Measurements from ENCODE around the gene MBD1. TPM values are rescaled to one million over a fixed set of nuclear protein-coding genes. Genes with fewer than 3 reads are reported as not detected.

Gene MBD1
- total and polyA plus RNA-seq, 4 donors: 13.9 to 45.8 (median 26.8) TPM

DNA sequence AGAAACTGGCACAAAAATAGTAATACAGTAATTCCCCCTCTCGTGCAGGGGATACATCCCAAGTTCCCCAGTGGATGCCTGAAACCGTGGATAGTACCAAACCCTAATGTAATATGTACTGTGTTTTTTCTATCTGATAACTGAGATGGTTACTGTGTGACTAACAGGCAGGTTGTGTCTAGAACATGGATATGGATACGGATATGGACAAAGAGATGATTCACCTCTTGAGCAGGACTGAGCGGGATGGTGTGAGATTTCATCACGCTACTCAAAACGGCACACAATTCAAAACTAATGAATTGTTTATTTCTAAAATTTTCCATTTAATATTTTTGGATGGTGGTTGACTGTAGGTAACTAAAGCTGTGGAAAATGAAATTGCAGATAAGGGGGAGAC is 3.4 kb downstream of the MBD1 start:
- Histone ChIP-seq H3K27ac (ENCODE audit: low read depth in 1 of 2, low read length in 2 of 2) (no peak overlapping the region), H3K9me3 (ENCODE audit: control insufficient read depth in 4 of 4, low read length in 3 of 4) (no peaks in the 10 kb centered on the region), H3K27me3 (ENCODE audit: control insufficient read depth in 4 of 4, insufficient read depth in 4 of 4, low read length in 3 of 4) (no peaks in the 10 kb centered on the region), H3K9ac (ENCODE audit: low read depth in 1 of 2, low read length in 2 of 2) (no peak overlapping the region), H3K4me1 (ENCODE audit: control insufficient read depth in 4 of 4, insufficient read depth in 4 of 4, low read length in 3 of 4) (peaks cover 9 to 27% (median 24%) of the 10 kb centered on the region in 4 donors), H3K36me3 (ENCODE audit: control insufficient read depth in 4 of 4, insufficient read depth in 3 of 4, low read depth in 1 of 4, low read length in 3 of 4) (peaks cover 25 to 53% (median 43%) of the 10 kb centered on the region in 4 donors), H3K4me3 (ENCODE audit: low read depth in 1 of 3, low read length in 3 of 3) (no peak overlapping the region)
- 95% methylated on average over 6 of the region's 6 CpGs for WGBS
- TF ChIP-seq NR2F2 (IDR thresholded peaks at IDR 0.05) (no peak), HNF4G (IDR thresholded peaks at IDR 0.05) (no peak), EGR1 (IDR thresholded peaks at IDR 0.05; ENCODE audit: low read depth in 2 of 2) (no peak), FOXA1 (IDR thresholded peaks at IDR 0.05) (no peak), RXRA (IDR thresholded peaks at IDR 0.05) (no peak), GABPA (IDR thresholded peaks at IDR 0.05 in 1 of 2, conservative IDR thresholded peaks at IDR 0.05 in 1 of 2) (no peak), RAD21 (IDR thresholded peaks at IDR 0.05) (no peak), JUND (IDR thresholded peaks at IDR 0.05) (no peak)
- TF ChIP-seq, protein P1, sequence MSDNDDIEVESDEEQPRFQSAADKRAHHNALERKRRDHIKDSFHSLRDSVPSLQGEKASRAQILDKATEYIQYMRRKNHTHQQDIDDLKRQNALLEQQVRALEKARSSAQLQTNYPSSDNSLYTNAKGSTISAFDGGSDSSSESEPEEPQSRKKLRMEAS (IDR thresholded peaks at IDR 0.05): no peak
- TF ChIP-seq, protein P2, sequence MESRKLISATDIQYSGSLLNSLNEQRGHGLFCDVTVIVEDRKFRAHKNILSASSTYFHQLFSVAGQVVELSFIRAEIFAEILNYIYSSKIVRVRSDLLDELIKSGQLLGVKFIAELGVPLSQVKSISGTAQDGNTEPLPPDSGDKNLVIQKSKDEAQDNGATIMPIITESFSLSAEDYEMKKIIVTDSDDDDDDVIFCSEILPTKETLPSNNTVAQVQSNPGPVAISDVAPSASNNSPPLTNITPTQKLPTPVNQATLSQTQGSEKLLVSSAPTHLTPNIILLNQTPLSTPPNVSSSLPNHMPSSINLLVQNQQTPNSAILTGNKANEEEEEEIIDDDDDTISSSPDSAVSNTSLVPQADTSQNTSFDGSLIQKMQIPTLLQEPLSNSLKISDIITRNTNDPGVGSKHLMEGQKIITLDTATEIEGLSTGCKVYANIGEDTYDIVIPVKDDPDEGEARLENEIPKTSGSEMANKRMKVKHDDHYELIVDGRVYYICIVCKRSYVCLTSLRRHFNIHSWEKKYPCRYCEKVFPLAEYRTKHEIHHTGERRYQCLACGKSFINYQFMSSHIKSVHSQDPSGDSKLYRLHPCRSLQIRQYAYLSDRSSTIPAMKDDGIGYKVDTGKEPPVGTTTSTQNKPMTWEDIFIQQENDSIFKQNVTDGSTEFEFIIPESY (IDR thresholded peaks at IDR 0.05): no peak
- DNase-seq (ENCODE audit: low spot score): no peak

DNA sequence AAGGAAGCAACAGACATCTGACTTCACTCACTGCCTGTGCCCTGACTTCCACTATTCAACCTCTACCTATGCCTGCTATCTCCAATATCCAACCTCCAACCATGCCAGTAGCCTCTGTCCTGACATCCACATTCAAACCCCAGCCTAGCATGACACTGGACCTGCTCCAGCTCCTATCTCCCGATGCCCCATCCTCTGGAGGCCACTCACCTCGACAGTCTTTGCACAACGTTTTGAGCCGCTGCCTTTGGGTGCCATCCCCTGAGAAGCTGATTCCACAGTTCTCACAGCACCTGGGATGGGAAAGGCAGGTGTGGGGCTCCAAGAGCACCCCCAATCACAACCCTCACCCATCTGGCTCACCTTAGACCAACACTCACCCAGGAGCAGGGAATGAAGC is 4.9 kb downstream of the MBD1 start:
- Histone ChIP-seq H3K27ac (ENCODE audit: low read depth in 1 of 2, low read length in 2 of 2) (no peak overlapping the region), H3K27me3 (ENCODE audit: control insufficient read depth in 4 of 4, insufficient read depth in 4 of 4, low read length in 3 of 4) (no peaks in the 10 kb centered on the region), H3K4me3 (ENCODE audit: low read depth in 1 of 3, low read length in 3 of 3) (no peak overlapping the region), H3K9me3 (ENCODE audit: control insufficient read depth in 4 of 4, low read length in 3 of 4) (no peaks in the 10 kb centered on the region), H3K4me1 (ENCODE audit: control insufficient read depth in 4 of 4, insufficient read depth in 4 of 4, low read length in 3 of 4) (peaks cover 5 to 20% (median 18%) of the 10 kb centered on the region in 4 donors), H3K36me3 (ENCODE audit: control insufficient read depth in 4 of 4, insufficient read depth in 3 of 4, low read depth in 1 of 4, low read length in 3 of 4) (peaks cover 27 to 63% (median 56%) of the 10 kb centered on the region in 4 donors), H3K9ac (ENCODE audit: low read depth in 1 of 2, low read length in 2 of 2) (no peak overlapping the region)
- TF ChIP-seq, protein P2 (IDR thresholded peaks at IDR 0.05): no peak
- TF ChIP-seq HNF4A (conservative IDR thresholded peaks at IDR 0.05) (no peak), YY1 (IDR thresholded peaks at IDR 0.05) (no peak), NR2F2 (IDR thresholded peaks at IDR 0.05) (no peak), RAD21 (IDR thresholded peaks at IDR 0.05) (no peak), RXRA (IDR thresholded peaks at IDR 0.05) (no peak)
- TF ChIP-seq, protein P3, sequence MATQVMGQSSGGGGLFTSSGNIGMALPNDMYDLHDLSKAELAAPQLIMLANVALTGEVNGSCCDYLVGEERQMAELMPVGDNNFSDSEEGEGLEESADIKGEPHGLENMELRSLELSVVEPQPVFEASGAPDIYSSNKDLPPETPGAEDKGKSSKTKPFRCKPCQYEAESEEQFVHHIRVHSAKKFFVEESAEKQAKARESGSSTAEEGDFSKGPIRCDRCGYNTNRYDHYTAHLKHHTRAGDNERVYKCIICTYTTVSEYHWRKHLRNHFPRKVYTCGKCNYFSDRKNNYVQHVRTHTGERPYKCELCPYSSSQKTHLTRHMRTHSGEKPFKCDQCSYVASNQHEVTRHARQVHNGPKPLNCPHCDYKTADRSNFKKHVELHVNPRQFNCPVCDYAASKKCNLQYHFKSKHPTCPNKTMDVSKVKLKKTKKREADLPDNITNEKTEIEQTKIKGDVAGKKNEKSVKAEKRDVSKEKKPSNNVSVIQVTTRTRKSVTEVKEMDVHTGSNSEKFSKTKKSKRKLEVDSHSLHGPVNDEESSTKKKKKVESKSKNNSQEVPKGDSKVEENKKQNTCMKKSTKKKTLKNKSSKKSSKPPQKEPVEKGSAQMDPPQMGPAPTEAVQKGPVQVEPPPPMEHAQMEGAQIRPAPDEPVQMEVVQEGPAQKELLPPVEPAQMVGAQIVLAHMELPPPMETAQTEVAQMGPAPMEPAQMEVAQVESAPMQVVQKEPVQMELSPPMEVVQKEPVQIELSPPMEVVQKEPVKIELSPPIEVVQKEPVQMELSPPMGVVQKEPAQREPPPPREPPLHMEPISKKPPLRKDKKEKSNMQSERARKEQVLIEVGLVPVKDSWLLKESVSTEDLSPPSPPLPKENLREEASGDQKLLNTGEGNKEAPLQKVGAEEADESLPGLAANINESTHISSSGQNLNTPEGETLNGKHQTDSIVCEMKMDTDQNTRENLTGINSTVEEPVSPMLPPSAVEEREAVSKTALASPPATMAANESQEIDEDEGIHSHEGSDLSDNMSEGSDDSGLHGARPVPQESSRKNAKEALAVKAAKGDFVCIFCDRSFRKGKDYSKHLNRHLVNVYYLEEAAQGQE (IDR thresholded peaks at IDR 0.05): no peak
- DNase-seq (ENCODE audit: low spot score): no peak
- WGBS: 81% methylated on average over 4 of the region's 4 CpGs

Data from liver (tissue), 9 donors.